ENCODE results near the gene KSR1. TPM values are rescaled to one million over a fixed set of nuclear protein-coding genes. Genes with fewer than 3 reads are reported as not detected.

KSR1 gene
- total and polyA plus RNA-seq, 10 of the 15 experiments (the other 5 are each of a cell fraction or from before 2014, with no cell fraction given) = 0.97 to 66.6 (median 22.9) TPM

GRCh38 chr17:27610304-27610677 lies 154.0 kb downstream of the KSR1 start (continued):
- TF ChIP-seq REST (IDR thresholded peaks at IDR 0.05; ENCODE audit: low read depth, low read length) (no peak), ZBTB4 (CRISPR knock-in tag; IDR thresholded peaks at IDR 0.05) (no peak)
- TF ChIP-seq, protein P1, sequence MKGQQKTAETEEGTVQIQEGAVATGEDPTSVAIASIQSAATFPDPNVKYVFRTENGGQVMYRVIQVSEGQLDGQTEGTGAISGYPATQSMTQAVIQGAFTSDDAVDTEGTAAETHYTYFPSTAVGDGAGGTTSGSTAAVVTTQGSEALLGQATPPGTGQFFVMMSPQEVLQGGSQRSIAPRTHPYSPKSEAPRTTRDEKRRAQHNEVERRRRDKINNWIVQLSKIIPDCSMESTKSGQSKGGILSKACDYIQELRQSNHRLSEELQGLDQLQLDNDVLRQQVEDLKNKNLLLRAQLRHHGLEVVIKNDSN (IDR thresholded peaks at IDR 0.05; ENCODE audit: borderline replicate concordance, extremely low read length, insufficient read depth, low read depth, low read length) = no peak
- TF ChIP-seq, protein P2, sequence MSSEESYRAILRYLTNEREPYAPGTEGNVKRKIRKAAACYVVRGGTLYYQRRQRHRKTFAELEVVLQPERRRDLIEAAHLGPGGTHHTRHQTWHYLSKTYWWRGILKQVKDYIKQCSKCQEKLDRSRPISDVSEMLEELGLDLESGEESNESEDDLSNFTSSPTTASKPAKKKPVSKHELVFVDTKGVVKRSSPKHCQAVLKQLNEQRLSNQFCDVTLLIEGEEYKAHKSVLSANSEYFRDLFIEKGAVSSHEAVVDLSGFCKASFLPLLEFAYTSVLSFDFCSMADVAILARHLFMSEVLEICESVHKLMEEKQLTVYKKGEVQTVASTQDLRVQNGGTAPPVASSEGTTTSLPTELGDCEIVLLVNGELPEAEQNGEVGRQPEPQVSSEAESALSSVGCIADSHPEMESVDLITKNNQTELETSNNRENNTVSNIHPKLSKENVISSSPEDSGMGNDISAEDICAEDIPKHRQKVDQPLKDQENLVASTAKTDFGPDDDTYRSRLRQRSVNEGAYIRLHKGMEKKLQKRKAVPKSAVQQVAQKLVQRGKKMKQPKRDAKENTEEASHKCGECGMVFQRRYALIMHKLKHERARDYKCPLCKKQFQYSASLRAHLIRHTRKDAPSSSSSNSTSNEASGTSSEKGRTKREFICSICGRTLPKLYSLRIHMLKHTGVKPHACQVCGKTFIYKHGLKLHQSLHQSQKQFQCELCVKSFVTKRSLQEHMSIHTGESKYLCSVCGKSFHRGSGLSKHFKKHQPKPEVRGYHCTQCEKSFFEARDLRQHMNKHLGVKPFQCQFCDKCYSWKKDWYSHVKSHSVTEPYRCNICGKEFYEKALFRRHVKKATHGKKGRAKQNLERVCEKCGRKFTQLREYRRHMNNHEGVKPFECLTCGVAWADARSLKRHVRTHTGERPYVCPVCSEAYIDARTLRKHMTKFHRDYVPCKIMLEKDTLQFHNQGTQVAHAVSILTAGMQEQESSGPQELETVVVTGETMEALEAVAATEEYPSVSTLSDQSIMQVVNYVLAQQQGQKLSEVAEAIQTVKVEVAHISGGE (CRISPR knock-in tag; IDR thresholded peaks at IDR 0.05) = no peak

Measured in GM12878 (cell line).